Gastroesophageal sphincter (tissue), 4 donors: ENCODE measurements around the gene CUL9. TPM values are rescaled to one million over a fixed set of nuclear protein-coding genes. Genes with fewer than 3 reads are reported as not detected.

Source experiments
- ATAC-seq: fragments of 150-250 bp; one replicate; pipeline ENCODE4 v1.9.1; 2016; ENCODE audit warnings: mild to moderate bottlenecking, moderate library complexity
- H3K27ac ChIP-seq, 4 donors: fragments of 200-600 bp; sonication (generic) in 3 of 4; 1 replicate in 3 of 4; 2 replicates in 1 of 4; pipeline ENCODE4 v1.5.1; 2016 to 2019
- H3K27me3 ChIP-seq: fragments of 200-600 bp; sonication (generic); one replicate; pipeline ENCODE4 v1.5.1; 2019
- H3K36me3 ChIP-seq, 2 donors: fragments of 200-600 bp; sonication (generic); one replicate each; pipeline ENCODE4 v1.5.1; 2019; ENCODE audit warnings: control low read depth in 1 of 2
- H3K4me1 ChIP-seq, 3 donors: fragments of 200-600 bp; sonication (generic); 1 replicate in 2 of 3; 2 replicates in 1 of 3; pipeline ENCODE4 v1.5.1; 2016 to 2019; ENCODE audit warnings: control low read depth in 2 of 3
- H3K4me3 ChIP-seq, 2 donors: fragments of 200-600 bp; sonication (generic); one replicate each; pipeline ENCODE4 v1.5.1; 2019; ENCODE audit warnings: mild to moderate bottlenecking in 1 of 2, moderate library complexity in 1 of 2
- H3K9me3 ChIP-seq, 3 donors: fragments of 200-600 bp; sonication (generic); one replicate each; pipeline ENCODE4 v1.5.1; 2017 to 2019; ENCODE audit warnings: control low read depth in 2 of 3
- EP300 ChIP-seq: sonication (generic); formaldehyde crosslinking; IDR thresholded peaks from one replicate; pipeline ENCODE4 v1.6.1; 2017; ENCODE audit warnings: antibody characterized with exemption, mild to moderate bottlenecking
- POLR2A ChIP-seq, 2 donors: fragments of 450-650 bp; IDR thresholded peaks; one replicate each; pipeline ENCODE4 v1.6.1; 2017; ENCODE audit warnings: antibody characterized with exemption in 2 of 2, mild to moderate bottlenecking in 2 of 2, moderate library complexity in 1 of 2
- POLR2AphosphoS5 ChIP-seq: sonication (generic); formaldehyde crosslinking; IDR thresholded peaks from one replicate; pipeline ENCODE4 v1.6.1; 2017; ENCODE audit warnings: antibody characterized with exemption
- WGBS, 2 donors: methylation state at CpG; one replicate each; pipeline ENCODE4 v1.1.5; 2018; ENCODE audit warnings: low coverage in 1 of 2; 5-methylcytosine and 5-hydroxymethylcytosine counted together
- total RNA-seq, 4 donors: library from RNA; depleted of rRNA; stranded (reverse); fragments of >200 nt; gene quantifications; one replicate each; pipeline ENCODE4 v1.1.0, GENCODE V29; 2016
- TF ChIP-seq, protein P1 (sequence below), 4 experiments: fragments of 200-600 bp in 2 of 4; fragments of 450-650 bp in 2 of 4; sonication (generic) in 1 of 4; IDR thresholded peaks; one replicate each; pipeline ENCODE4 v1.5.1; 2017 to 2019; ENCODE audit warnings: antibody characterized with exemption in 4 of 4, mild to moderate bottlenecking in 2 of 4, moderate library complexity in 2 of 4

The CUL9 gene
- total RNA-seq, 4 donors from 2014 or later, result 23.2 to 36.6 (median 24.2) TPM

- no peak for TF ChIP-seq POLR2A (IDR thresholded peaks at IDR 0.05)
- Histone ChIP-seq H3K4me1 (no peaks in the 10 kb centered on the region), H3K9me3 (no peaks in the 10 kb centered on the region), H3K27ac (no peak overlapping the region), H3K27me3 (no peaks in the 10 kb centered on the region), H3K36me3 (peaks cover 0 to 73% of the 10 kb centered on the region in 2 donors), H3K4me3 (no peak overlapping the region)
- WGBS, 2 donors, result 95% methylated on average over 4 of the region's 11 CpGs; no CpG with 5 or more reads in 1 of the 2 donors
- no peak for ATAC-seq
These were observed 31.4 kb downstream of the CUL9 start for GRCh38 chr6:43213431-43213830.

GRCh38 chr6:43215066-43215465 lies 33.1 kb downstream of the CUL9 start:
- 86% methylated on average over 3 of the region's 8 CpGs; no CpG with 5 or more reads in 1 of the 2 donors for WGBS, 2 donors
- ATAC-seq, result no peak
- H3K27me3 ChIP-seq, result no peaks in the 10 kb centered on the region
- H3K4me3 ChIP-seq, result no peak overlapping the region
- peaks cover 0 to 71% of the 10 kb centered on the region in 2 donors for H3K36me3 ChIP-seq
- no peak overlapping the region for H3K27ac ChIP-seq
- H3K4me1 ChIP-seq, result no peaks in the 10 kb centered on the region
- H3K9me3 ChIP-seq, result no peaks in the 10 kb centered on the region
- TF ChIP-seq POLR2AphosphoS5 (no peak), EP300 (no peak), POLR2A (IDR thresholded peaks at IDR 0.05) (no peak)
- TF ChIP-seq, protein P1, sequence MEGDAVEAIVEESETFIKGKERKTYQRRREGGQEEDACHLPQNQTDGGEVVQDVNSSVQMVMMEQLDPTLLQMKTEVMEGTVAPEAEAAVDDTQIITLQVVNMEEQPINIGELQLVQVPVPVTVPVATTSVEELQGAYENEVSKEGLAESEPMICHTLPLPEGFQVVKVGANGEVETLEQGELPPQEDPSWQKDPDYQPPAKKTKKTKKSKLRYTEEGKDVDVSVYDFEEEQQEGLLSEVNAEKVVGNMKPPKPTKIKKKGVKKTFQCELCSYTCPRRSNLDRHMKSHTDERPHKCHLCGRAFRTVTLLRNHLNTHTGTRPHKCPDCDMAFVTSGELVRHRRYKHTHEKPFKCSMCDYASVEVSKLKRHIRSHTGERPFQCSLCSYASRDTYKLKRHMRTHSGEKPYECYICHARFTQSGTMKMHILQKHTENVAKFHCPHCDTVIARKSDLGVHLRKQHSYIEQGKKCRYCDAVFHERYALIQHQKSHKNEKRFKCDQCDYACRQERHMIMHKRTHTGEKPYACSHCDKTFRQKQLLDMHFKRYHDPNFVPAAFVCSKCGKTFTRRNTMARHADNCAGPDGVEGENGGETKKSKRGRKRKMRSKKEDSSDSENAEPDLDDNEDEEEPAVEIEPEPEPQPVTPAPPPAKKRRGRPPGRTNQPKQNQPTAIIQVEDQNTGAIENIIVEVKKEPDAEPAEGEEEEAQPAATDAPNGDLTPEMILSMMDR (IDR thresholded peaks at IDR 0.05), result no peak

- H3K36me3 ChIP-seq, result peaks cover 0 to 82% of the 10 kb centered on the region in 2 donors
- TF ChIP-seq EP300 (no peak), POLR2A (IDR thresholded peaks at IDR 0.05) (no peak), POLR2AphosphoS5 (no peak)
- TF ChIP-seq, protein P1 (IDR thresholded peaks at IDR 0.05), result no peak
- ATAC-seq, result no peak
- H3K27ac ChIP-seq, result no peak overlapping the region
- no peaks in the 10 kb centered on the region for H3K4me1 ChIP-seq
- 73 to 88% methylated on average over 4 to 5 of the region's 12 CpGs for WGBS, 2 donors
- no peaks in the 10 kb centered on the region for H3K9me3 ChIP-seq
- H3K27me3 ChIP-seq, result no peaks in the 10 kb centered on the region
- no peak overlapping the region for H3K4me3 ChIP-seq
These were observed 34.2 kb downstream of the CUL9 start for GRCh38 chr6:43216200-43216599.

DNA sequence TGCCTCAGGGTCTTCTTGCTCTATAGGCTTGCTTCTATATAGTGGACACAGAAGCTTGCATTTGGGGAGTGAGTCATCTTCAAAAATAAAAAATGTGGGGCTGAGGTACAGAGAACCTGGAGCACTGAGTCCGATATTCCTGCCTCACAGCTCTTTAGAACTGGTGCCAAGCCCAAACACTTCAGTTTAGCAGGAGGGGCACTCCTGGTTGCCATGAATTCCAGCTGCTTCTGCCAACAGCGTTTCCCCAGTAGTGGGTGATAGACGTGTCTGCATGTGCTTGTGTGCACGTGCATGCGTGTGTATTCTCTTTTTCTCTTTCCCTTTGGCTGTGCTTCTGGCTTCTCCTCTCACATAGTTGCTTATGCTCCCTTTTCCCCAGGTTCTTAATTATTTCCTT lies 35.4 kb downstream of the CUL9 start:
- no peak for TF ChIP-seq POLR2A (IDR thresholded peaks at IDR 0.05)
- TF ChIP-seq, protein P1 (IDR thresholded peaks at IDR 0.05), result no peak
- no peak for TF ChIP-seq POLR2AphosphoS5
- TF ChIP-seq EP300, result no peak
- H3K36me3 ChIP-seq, result peaks cover 0 to 94% of the 10 kb centered on the region in 2 donors
- H3K27ac ChIP-seq, result no peak overlapping the region
- no peak for ATAC-seq
- whole genome bisulfite sequencing, 2 donors, result 60 to 81% methylated on average over 3 to 5 of the region's 5 CpGs
- no peaks in the 10 kb centered on the region for H3K4me1 ChIP-seq
- H3K27me3 ChIP-seq, result no peaks in the 10 kb centered on the region
- H3K4me3 ChIP-seq, result no peak overlapping the region
- H3K9me3 ChIP-seq, result no peaks in the 10 kb centered on the region

DNA sequence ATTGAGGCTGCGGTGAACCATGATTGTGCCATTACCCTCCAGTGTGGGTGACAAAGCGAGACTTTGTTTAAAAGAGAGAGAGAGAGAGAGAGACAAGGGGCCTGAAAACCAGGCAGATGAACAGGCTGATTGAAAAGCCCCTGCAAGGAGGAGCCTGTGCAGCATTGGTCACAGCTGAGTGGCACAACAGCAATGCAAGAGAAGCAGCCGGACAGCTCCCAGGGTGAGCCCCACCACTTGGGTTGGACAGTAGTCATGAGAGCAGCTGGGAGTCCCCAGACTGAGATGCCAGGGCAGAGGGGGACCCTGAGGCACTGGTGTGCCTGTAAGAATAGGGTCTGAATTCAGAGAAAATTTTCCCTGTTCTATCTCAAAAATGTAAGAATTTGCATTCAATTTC lies 37.1 kb downstream of the CUL9 start:
- TF ChIP-seq POLR2A (IDR thresholded peaks at IDR 0.05) (no peak), EP300 (no peak), POLR2AphosphoS5 (no peak)
- TF ChIP-seq, protein P1 (IDR thresholded peaks at IDR 0.05), result no peak
- Histone ChIP-seq H3K27ac (no peak overlapping the region), H3K36me3 (peaks cover 0 to 96% of the 10 kb centered on the region in 2 donors)

More for the DNA sequence above, 37.1 kb downstream of the CUL9 start:
- no peak for ATAC-seq
- no peaks in the 10 kb centered on the region for H3K27me3 ChIP-seq
- H3K4me3 ChIP-seq, result no peak overlapping the region
- no peaks in the 10 kb centered on the region for H3K9me3 ChIP-seq
- WGBS, 2 donors, result 83 to 93% methylated on average over 2 of the region's 3 CpGs
- H3K4me1 ChIP-seq, result no peaks in the 10 kb centered on the region
